GM10266 (cell line): ENCODE data around the gene RAD21L1.

Source experiments
- DNase-seq: peaks from one replicate; pipeline ENCODE4 v3.0.0; 2012; ENCODE audit errors: extremely low spot score
- TF ChIP-seq, protein P1 (sequence below): IDR thresholded peaks from 2 replicates; pipeline ENCODE4 v1.5.1; 2012; ENCODE audit warnings: mild to moderate bottlenecking, low read depth; ENCODE audit not compliant: control insufficient read depth, insufficient read depth; ENCODE audit errors: missing control alignments

Gene RAD21L1

GRCh38 chr20:1273366-1273765, 47.5 kb downstream of the RAD21L1 start:
- no peak for DNase-seq
- TF ChIP-seq, protein P1, sequence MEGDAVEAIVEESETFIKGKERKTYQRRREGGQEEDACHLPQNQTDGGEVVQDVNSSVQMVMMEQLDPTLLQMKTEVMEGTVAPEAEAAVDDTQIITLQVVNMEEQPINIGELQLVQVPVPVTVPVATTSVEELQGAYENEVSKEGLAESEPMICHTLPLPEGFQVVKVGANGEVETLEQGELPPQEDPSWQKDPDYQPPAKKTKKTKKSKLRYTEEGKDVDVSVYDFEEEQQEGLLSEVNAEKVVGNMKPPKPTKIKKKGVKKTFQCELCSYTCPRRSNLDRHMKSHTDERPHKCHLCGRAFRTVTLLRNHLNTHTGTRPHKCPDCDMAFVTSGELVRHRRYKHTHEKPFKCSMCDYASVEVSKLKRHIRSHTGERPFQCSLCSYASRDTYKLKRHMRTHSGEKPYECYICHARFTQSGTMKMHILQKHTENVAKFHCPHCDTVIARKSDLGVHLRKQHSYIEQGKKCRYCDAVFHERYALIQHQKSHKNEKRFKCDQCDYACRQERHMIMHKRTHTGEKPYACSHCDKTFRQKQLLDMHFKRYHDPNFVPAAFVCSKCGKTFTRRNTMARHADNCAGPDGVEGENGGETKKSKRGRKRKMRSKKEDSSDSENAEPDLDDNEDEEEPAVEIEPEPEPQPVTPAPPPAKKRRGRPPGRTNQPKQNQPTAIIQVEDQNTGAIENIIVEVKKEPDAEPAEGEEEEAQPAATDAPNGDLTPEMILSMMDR: no peak

GRCh38 chr20:1274485-1275311, 48.9 kb downstream of the RAD21L1 start:
- DNase-seq: no peak
- TF ChIP-seq, protein P1: no peak

GRCh38 chr20:1275919-1276318, 50.1 kb downstream of the RAD21L1 start:
- DNase-seq: no peak
- TF ChIP-seq, protein P1: no peak

DNA sequence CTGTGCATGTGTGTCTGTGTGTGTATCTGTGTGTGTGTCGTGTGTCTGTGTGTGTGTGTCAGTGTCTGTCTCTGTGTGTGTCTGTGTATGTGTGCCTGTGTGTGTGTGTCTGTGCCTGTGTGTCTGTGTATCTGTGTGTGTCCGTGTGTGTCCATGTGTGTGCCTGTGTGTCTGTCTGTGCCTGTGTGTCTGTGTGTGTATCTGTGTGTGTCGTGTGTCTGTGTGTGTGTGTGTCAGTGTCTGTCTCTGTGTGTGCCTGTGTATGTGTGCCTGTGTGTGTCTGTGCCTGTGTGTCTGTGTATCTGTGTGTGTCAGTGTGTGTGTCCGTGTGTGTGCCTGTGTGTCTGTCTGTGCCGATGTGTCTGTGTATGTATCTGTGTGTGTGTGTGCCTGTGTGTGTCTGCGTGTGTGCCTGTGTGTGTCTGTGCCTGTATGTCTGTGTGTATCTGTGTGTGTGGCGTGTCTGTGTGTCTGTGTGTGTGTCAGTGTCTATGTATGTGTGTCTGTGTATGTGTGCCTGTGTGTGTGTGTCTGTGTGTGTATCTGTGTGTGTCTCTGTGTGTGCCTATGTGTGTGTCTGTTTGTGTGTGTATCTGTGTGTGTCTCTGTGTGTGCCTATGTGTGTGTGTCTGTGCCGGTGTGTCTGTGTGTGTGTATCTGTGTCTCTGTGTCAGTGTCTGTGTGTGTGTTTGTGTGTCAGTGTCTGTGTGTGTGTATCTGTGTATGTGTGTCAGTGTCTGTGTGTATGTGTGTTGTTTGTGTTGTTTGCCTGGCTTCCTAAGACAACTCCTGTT, 51.9 kb downstream of the RAD21L1 start:
- TF ChIP-seq, protein P1: no peak
- DNase-seq: no peak

GRCh38 chr20:1278993-1279392, 53.1 kb downstream of the RAD21L1 start:
- TF ChIP-seq, protein P1: no peak
- DNase-seq: no peak

DNA sequence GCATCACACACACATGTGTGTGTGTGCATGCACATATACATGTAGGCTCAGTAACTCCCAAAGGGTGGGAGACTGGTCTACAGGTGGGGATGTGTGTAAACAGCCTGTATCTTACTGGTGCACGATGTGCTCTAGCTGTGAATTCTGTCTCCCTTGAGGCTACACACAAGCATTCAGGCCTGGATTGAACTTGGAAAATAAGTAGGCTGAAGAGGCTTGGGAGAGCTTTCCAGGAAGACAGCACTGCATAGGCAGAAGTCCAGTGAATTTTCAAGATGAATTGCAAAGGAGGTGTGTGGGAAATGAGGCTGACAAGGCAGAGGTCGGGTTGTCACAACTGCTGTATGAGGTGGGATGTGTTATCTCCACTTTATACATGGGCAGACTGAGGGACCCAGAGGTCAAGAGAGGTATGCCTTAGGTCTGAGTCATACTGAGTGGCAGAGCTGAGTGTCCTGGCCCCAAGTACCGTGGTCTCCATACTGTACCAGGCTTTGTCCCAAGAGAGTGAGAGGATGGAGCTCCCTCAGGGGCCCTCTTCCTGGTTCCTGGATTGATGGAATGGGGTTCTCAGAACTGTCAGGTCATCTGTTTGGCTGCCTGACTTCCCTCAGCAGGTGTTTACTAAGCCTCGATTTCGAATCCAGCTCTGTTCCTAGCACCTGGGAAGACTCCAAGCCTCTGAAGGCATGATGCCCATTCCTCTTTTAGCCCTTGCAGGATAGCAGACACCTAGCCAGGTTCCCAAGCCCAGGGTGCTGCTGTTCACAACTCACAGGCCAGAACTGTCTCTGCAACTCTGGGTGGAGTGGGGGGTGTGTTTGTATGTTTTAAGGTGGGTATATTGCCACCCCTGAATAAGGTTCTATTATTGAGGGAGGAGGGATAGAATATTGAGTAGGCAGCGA, 54.6 kb downstream of the RAD21L1 start:
- DNase-seq: no peak

More for the DNA sequence above, 54.6 kb downstream of the RAD21L1 start:
- TF ChIP-seq, protein P1: no peak
